IgD-negative memory B cell (primary cell): ENCODE data around the gene TFRC. TPM values are rescaled to one million over a fixed set of nuclear protein-coding genes. Genes with fewer than 3 reads are reported as not detected.
"Not testable (repeated sequence)": the region's sequence is repeated elsewhere in the genome, so short reads cannot be mapped to it uniquely, and the experiment has no call there.

Experiments used
- H3K27ac Mint-ChIP-seq, 3 donors: one replicate each; pipeline ENCODE4 v1.8.0; 2020 to 2022; ENCODE audit warnings: mild to moderate bottlenecking in 3 of 3, mixed read lengths in 3 of 3, moderate library complexity in 1 of 3
- H3K27me3 Mint-ChIP-seq: one replicate; pipeline ENCODE4 v1.8.0; 2021; ENCODE audit warnings: mixed read lengths
- H3K36me3 Mint-ChIP-seq: one replicate; pipeline ENCODE4 v1.8.0; 2020; ENCODE audit warnings: mild to moderate bottlenecking, mixed read lengths
- H3K4me1 Mint-ChIP-seq, 3 donors: one replicate each; pipeline ENCODE4 v1.8.0; 2020 to 2022; ENCODE audit warnings: mixed read lengths in 3 of 3, mild to moderate bottlenecking in 1 of 3
- H3K4me3 Mint-ChIP-seq, 4 donors: one replicate each; pipeline ENCODE4 v1.8.0; 2020 to 2022; ENCODE audit warnings: mild to moderate bottlenecking in 4 of 4, mixed read lengths in 4 of 4, moderate library complexity in 3 of 4
- H3K9me3 Mint-ChIP-seq, 3 donors: one replicate each; pipeline ENCODE4 v1.8.0; 2020 to 2021; ENCODE audit warnings: mixed read lengths in 3 of 3, mild to moderate bottlenecking in 1 of 3
- polyA plus RNA-seq: library from polyadenylated mRNA; unstranded; fragments of 300-500 nt; fragmentation: Illumina TruSeq; gene quantifications from one replicate; pipeline ENCODE4 v1.2.3, GENCODE V29; 2021

TFRC gene
- 34.9 TPM for polyA plus RNA-seq

DNA sequence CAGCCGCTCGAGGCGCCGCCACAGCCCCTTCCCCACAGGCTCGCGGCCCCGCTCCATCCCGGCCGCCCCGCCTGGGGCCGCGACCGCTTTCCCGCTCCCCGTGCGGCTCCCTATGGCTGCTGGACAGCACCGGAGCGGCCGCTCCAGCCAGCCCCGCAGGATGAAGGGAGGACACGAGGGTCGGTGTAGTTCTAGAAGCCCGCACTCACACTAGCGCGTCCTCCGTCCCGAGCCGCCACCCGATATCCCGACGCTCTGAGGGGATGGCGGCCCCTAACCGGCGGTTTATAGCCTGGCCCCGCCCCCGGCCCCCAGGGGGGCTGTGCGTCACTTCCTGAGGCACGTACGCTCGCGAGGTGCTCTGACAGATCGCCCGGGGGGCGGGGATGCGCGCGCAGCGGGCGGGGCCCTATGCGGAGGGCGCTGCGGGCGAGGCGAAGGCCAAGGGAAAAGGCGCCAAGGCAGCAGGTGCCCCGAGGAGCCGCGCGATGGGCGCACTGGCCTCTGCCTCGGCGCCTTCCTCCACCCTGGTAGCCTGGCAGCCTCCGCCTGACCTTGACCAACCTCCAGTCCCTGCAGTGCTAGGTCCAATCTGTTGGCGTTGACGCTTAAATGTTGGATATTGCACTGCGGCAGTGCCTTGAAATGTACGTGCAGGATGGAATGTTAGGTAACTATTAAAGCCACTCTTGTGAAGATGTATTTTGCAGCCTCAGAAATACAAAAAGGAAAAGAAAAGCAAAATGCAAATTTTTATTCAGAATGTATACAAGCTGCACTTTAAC lies at the start of gene TFRC:
Gene TFRC, minus strand, starts transcription at position 257 of the 785 bp plus-strand sequence. CDS start 4,991 bp downstream, outside the sequence.
- Mint-ChIP-seq H3K27me3 (no peaks in the 10 kb centered on the region), H3K27ac (peak within 1 kb of the TSS; percentile 80 to 98 (median 93)), H3K9me3 (no peaks in the 10 kb centered on the region), H3K36me3 (peaks cover 1% of the 10 kb centered on the region), H3K4me1 (peaks cover 32 to 37% (median 36%) of the 10 kb centered on the region in 3 donors), H3K4me3 (peak within 1 kb of the TSS; percentile 91 to 100 (median 98))

DNA sequence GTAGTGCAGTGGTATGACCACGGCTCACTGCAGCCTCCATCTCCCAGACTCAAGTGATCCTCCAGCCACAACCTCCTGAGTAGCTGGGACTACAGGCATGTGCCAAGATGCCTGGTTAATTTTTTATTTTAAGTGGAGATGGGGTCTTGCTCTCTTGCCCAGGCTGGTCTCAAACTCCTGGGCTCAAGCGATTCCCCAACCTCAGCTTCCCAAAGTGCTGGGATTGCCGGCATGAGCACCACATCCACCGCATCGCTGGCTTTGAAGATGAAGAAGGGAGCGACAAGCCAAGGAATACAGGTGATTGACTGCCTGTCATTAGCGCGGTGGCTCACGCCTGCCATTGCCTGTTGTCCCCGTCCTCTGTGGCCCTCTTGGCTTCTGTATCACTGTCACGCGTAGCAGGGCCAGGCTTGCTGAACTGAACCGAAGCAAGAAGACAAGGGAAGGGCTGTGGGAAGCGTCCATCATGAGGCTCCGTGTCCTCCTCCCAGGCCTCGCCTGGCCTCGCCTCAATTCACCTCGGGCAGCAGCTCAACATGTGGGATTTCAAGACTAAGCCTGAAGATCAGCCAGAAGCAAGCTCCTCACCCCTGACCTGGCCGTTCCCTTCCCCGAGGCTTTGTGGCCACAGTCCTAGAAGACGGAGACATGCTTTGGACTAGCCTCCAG lies 46.4 kb upstream of the TFRC start:
- H3K9me3 Mint-ChIP-seq = no peaks in the 10 kb centered on the region
- no peak overlapping the region for H3K27ac Mint-ChIP-seq
- peaks cover 2% of the 10 kb centered on the region for H3K36me3 Mint-ChIP-seq
- peaks cover 14 to 22% (median 18%) of the 10 kb centered on the region in 3 donors for H3K4me1 Mint-ChIP-seq
- peak overlapping the region in 1 of 4 donors; percentile 8 for H3K4me3 Mint-ChIP-seq
- H3K27me3 Mint-ChIP-seq = no peaks in the 10 kb centered on the region

DNA sequence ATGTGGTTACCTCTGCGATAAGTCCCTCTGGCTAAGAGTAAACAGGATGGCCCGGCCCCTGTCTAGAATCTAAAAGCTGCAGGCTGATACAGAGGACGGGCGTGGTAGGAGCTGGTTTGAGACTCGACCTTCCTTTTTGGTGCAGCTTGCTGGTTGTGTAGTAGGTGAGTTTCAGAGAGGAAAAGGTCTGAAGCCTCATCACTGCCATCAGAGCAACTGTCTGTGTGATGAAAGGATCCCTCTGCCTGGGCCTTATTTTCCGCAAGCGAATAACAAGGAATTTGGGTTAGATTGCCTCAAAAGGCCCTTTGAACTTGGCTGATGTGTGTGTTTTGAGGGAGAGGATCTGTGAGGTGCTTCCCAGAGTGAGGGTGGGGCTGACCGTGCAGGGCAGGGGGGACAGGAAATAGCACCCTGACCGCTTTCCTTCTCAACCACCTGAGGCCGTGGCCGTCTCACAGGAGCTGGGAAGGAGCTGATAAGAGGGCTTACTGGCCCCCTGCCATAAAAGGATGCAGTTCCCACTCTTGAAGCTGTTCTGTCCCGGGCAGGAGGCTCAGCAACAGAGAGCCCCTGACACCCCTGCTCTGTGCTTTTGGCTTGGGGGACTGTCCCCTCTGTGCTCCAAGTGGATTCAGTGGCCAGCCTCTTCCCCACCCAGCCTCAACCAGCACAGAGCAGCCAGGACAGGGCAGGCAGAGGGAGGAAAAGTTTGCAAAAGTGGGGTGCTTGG lies 45.6 kb upstream of the TFRC start:
- Mint-ChIP-seq H3K36me3 (peaks cover 2% of the 10 kb centered on the region), H3K27ac (peak overlapping the region; percentile 48 to 81 (median 64)), H3K4me3 (peak overlapping the region in 3 of 4 donors; percentile 54 to 83 (median 71)), H3K9me3 (no peaks in the 10 kb centered on the region), H3K4me1 (peaks cover 22 to 30% (median 23%) of the 10 kb centered on the region in 3 donors), H3K27me3 (no peaks in the 10 kb centered on the region)

DNA sequence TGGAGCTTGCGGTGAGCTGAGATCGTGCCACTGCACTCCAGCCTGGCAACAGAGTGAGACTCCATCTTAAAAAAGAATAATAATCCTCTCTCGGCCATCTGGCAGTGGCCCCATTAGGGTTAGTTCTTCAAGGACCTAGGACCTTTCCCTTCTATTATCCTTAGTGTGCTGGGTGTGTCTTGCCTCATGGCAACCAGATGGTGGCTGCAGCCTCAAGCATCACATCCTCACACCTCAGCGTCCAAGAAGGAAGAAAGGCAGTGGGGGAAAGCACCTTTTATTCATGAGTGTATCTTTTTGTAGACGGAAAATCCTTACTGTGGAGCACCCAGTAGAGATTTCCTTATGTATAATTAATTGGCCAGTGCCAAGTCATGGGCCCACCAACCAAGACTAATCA lies 42.7 kb upstream of the TFRC start:
- Mint-ChIP-seq H3K36me3 (no peaks in the 10 kb centered on the region), H3K27ac (no peak overlapping the region), H3K4me1 (peaks cover 34 to 46% (median 37%) of the 10 kb centered on the region in 3 donors), H3K4me3 (no peak overlapping the region), H3K27me3 (no peaks in the 10 kb centered on the region), H3K9me3 (no peaks in the 10 kb centered on the region)

DNA sequence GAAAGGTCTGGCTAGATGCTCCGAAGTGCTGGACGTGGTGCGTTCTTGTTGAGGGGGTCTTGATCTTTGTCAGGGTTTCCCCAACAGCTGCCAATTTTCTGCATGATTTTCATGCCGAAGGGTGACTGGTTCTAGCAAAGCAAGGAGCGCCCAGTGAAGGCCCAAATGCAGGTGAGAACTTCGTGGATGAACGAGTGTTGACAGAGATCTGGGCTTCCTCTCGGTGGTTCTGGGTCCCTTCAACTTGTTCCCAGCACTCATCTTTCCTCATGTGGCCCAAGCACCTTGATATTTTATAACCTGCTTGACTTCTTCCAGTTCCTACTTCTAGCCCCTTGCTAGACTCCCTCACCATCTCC lies 40.8 kb upstream of the TFRC start:
- H3K4me3 Mint-ChIP-seq = peak overlapping the region in 1 of 4 donors; percentile 12
- no peaks in the 10 kb centered on the region for H3K9me3 Mint-ChIP-seq
- H3K36me3 Mint-ChIP-seq = peaks cover 5% of the 10 kb centered on the region
- H3K4me1 Mint-ChIP-seq = peaks cover 42 to 54% (median 46%) of the 10 kb centered on the region in 3 donors
- H3K27me3 Mint-ChIP-seq = no peaks in the 10 kb centered on the region
- H3K27ac Mint-ChIP-seq = no peak overlapping the region

DNA sequence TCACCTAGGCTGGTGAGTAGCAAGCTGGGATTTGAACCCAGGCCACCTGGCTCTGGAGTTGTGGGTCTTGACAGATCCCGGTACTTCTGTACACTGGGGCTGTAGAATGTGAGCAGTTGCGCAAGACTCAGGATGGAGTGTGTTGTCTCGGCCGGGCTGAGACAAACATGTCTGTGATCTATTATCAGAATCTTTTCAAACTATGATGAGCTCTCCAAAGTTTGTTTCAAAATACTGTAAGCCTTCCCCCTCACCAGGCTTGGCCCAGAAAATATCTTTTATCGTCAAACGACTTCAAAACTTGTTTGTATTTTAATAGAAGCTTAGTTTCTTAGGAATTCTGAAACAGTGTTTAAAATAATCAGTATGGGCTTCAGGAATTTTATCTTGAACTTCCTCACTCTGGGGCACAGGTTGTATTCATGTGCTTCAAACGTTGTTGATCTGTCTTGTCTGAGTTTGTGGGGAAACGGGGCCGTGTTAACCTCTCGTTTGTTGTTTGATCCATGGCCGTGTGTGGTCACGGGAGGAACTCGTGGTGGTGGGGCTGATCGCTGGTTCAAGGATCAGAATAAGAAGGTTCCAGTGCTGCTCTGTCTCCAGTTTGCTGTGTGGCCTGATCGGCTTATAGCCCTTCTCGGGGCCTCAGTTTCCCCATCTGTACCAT lies 40.3 kb upstream of the TFRC start:
- Mint-ChIP-seq H3K4me1 (peaks cover 39 to 49% (median 44%) of the 10 kb centered on the region in 3 donors), H3K36me3 (peaks cover 5% of the 10 kb centered on the region), H3K4me3 (no peak overlapping the region), H3K9me3 (no peaks in the 10 kb centered on the region), H3K27me3 (no peaks in the 10 kb centered on the region), H3K27ac (peak overlapping the region in 1 of 3 donors; percentile 16)

DNA sequence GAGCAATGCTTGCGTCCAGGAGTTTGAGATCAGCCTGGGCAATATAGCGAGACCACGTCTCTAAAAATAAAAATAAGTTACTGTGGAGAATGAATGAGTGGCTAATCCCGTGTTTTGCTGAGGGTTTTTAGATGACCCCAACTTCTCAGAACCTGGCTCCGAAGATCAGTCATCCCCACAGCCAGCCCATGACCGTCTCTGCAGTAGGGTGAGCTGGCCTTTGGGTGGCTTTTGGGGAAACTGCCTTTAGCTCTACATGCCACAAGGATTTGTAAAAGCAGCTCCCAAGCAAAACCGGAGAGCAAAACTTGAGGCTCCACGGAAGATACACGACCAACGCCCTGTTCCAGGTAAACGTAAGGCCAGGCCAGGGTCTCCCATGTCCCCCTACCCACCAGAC lies 39.2 kb upstream of the TFRC start:
- Mint-ChIP-seq H3K9me3 (no peaks in the 10 kb centered on the region), H3K36me3 (peaks cover 5% of the 10 kb centered on the region), H3K27me3 (no peaks in the 10 kb centered on the region), H3K27ac (peak overlapping the region in 1 of 3 donors; percentile 16), H3K4me1 (peaks cover 34 to 45% (median 38%) of the 10 kb centered on the region in 3 donors), H3K4me3 (no peak overlapping the region)

DNA sequence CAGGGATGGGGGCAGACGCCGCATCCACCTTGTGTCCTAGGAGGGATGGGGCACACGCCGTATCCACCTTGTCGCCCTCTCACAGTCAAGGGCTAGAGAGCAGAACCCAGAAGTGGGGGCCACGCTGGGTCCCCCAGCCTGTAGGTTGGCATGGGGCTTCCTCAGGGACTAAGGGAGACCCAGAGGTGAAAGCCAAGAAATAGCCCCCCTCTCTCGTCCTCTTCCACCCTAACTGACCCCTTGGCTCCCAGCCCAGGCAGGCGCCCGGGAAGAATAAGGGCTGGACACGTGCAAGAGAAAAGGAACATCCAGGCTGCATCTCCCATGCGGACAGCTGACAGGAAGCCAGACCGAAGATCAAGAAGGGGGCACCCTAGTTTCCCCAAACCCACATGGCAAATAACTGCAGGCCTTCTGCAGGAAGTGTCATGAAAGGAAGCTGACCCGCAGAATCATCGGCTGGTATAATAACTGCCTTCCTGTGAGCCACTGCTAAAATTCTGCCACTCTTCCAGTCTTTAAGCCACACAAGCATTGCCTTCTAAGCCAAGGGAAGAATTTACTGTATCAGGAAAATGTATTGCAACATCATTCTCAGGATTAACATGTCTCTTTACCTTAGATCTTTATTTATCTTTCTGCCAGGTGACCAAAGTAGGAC lies 38.5 kb upstream of the TFRC start:
- H3K36me3 Mint-ChIP-seq = peaks cover 5% of the 10 kb centered on the region
- H3K27ac Mint-ChIP-seq = peak overlapping the region in 2 of 3 donors; percentile 23 to 78
- H3K4me3 Mint-ChIP-seq = peak overlapping the region in 2 of 4 donors; percentile 68 to 86
- no peaks in the 10 kb centered on the region for H3K27me3 Mint-ChIP-seq
- H3K4me1 Mint-ChIP-seq = peaks cover 34 to 45% (median 38%) of the 10 kb centered on the region in 3 donors
- no peaks in the 10 kb centered on the region for H3K9me3 Mint-ChIP-seq

DNA sequence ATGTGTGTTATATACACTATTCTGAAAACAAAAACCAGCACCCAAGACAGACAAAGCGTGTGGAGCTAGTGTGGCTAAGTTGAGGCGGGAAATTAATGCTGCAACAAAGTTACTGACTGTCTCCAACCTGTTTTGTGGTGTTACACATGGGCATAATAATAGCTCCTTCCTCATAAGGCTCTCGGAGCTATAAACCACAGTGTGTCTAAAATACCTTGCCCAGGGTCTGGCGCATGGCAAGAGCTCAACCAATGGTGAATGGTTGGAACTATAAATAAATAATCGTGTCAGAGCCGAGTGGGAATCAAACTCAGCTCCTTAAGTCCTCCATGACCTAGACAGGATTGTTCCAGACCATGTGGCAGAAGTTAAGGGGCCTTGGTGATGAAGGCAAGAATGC lies 35.9 kb upstream of the TFRC start:
- Mint-ChIP-seq H3K36me3 (peaks cover 5% of the 10 kb centered on the region), H3K27ac (peak overlapping the region in 1 of 3 donors; percentile 83), H3K9me3 (no peaks in the 10 kb centered on the region), H3K4me1 (peaks cover 33 to 36% (median 35%) of the 10 kb centered on the region in 3 donors), H3K4me3 (peak overlapping the region in 2 of 4 donors; percentile 70 to 81), H3K27me3 (no peaks in the 10 kb centered on the region)

DNA sequence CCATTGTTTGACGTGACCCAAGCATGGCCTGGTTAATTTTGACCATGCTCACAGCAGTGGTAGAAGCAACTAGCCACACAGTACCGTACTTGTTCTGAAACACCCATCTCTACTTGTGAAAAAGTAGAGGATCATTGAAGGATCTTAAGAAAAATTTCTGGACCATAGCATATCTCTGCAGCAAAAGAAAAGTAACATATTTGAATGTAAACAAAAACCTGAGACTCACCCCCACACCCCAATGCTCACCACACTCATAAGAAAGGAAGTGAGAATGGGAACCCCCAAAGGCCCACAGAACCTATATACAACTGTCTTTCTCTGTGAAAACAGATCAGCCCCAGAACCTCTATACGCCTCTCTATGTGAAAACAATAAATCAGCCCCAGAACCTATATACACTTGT lies 33.8 kb upstream of the TFRC start:
- Mint-ChIP-seq H3K27me3 (no peaks in the 10 kb centered on the region), H3K4me3 (no peak overlapping the region), H3K36me3 (peaks cover 5% of the 10 kb centered on the region), H3K27ac (no peak overlapping the region), H3K4me1 (peaks cover 24 to 41% (median 36%) of the 10 kb centered on the region in 3 donors), H3K9me3 (no peaks in the 10 kb centered on the region)

DNA sequence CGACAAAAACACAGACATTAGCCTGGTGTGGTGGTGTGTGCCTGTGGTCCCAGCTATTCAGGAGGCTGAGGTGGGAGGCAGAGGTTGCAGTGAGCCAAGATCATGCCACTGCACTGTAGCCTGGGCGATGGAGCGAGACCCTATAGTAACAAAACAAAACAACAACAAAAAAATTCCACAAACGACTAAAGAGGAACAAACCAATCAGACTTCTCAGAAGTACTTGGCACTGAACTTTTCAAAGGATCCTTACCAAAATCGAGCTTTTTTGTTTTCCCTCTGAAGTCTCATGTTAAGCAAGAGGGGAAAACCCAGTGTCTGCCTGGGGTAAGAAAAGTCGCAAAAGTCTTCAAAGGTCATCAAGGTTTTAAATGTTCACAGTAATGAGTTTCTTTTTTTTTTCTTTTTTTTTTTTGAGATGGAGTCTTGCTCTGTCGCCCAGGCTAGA lies 30.1 kb upstream of the TFRC start:
- Mint-ChIP-seq H3K9me3 (no peaks in the 10 kb centered on the region), H3K4me1 (peaks cover 10 to 24% (median 19%) of the 10 kb centered on the region in 3 donors), H3K36me3 (no peaks in the 10 kb centered on the region), H3K27ac (peak overlapping the region in 2 of 3 donors; percentile 87 to 94), H3K4me3 (peak overlapping the region; percentile 20 to 90 (median 66)), H3K27me3 (no peaks in the 10 kb centered on the region)

DNA sequence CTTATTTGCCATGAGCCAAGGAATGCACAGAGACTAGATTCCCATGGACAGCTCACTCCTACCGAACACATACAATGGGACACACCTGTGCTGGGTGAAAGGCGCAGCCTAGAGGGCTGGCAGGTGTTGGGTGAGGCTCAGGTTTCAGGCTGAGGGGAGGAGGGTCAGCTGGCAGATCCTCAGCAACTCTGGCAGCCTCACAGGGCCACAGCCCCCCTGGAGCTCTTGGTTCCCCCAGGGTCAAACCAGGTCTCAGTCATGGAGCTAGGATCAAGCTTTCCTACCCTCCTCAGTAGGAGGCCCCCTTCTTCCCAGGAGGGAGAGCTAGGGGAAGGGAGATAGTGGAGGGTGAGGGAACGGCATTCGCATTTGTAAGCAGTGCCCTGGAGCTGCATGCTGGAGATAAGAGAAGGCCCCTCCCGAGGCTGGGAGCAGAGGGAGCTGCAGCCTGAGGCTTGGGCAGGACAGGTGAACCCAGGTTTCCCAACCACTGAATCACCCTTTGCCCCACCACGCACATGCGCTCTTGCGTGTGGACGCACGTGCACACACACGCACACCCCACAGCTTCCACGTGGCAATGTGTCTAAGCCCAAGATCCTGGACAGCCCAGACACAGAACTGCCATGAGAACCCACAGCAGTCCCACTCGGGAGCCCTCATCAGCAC lies 26.3 kb upstream of the TFRC start:
- Mint-ChIP-seq H3K27ac (peak overlapping the region in 1 of 3 donors; percentile 63), H3K4me3 (no peak overlapping the region), H3K4me1 (peaks cover 10 to 18% (median 15%) of the 10 kb centered on the region in 3 donors)

DNA sequence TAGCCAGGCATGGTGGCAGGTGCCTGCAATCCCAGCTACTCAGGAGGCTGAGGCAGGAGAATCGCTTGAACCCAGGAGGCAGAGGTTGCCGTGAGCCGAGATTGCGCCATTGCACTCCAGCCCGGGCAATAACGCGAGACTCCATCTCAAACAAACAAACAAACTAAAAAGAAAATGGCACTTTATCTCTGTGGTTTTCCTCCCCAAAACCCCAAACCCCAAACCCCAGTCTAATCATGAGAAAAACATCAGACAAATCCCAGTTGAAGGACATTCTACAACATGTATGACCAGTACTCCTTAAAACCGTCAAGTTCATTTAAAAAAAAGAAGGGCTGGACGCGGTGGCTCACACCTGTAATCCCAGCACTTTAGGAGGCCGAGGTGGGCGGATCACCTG lies 22.8 kb upstream of the TFRC start:
- not testable (repeated sequence) for H3K4me3 Mint-ChIP-seq, H3K9me3 Mint-ChIP-seq, H3K27me3 Mint-ChIP-seq, H3K4me1 Mint-ChIP-seq, H3K27ac Mint-ChIP-seq, H3K36me3 Mint-ChIP-seq

More for the DNA sequence above, 26.3 kb upstream of the TFRC start:
- H3K27me3 Mint-ChIP-seq = no peaks in the 10 kb centered on the region
- H3K9me3 Mint-ChIP-seq = no peaks in the 10 kb centered on the region
- no peaks in the 10 kb centered on the region for H3K36me3 Mint-ChIP-seq
